ENCODE data around the gene OSBPL5. TPM values are rescaled to one million over a fixed set of nuclear protein-coding genes. Genes with fewer than 3 reads are reported as not detected.

The OSBPL5 gene
- total RNA-seq, 1 experiment from 2014 or later, result 16.1 TPM

GRCh38 chr11:3195251-3196160 lies 30.4 kb upstream of the OSBPL5 start:
- Histone ChIP-seq H3K27ac (ENCODE audit: insufficient read length, low read depth, low read length) (no peak overlapping the region), H3K4ac (ENCODE audit: low read depth, low read length) (no peak overlapping the region), H2AK5ac (ENCODE audit: insufficient read length, low read length) (no peak overlapping the region), H3K23ac (ENCODE audit: insufficient read length, low read depth, low read length) (no peak overlapping the region), H3K18ac (ENCODE audit: insufficient read length, low read depth, low read length) (no peak overlapping the region), H4K91ac (ENCODE audit: insufficient read length, low read depth, low read length) (no peak overlapping the region), H4K8ac (replicated peaks; ENCODE audit: insufficient read length, low read depth, low read length) (no peak overlapping the region), H3K79me1 (ENCODE audit: insufficient read depth, low read depth, low read length, poor library complexity, severe bottlenecking) (no peaks in the 10 kb centered on the region), H3K9me3 (ENCODE audit: control insufficient read depth, low read depth, low read length) (no peaks in the 10 kb centered on the region), H3K23me2 (ENCODE audit: insufficient read length, low read depth, low read length, poor library complexity, severe bottlenecking) (no peaks in the 10 kb centered on the region), H3K56ac (ENCODE audit: insufficient read length, low read depth, low read length) (no peak overlapping the region), H2BK12ac (ENCODE audit: insufficient read length, low read depth, low read length) (no peak overlapping the region), H3K27me3 (ENCODE audit: insufficient read depth, low read length) (no peaks in the 10 kb centered on the region), H3K9ac (ENCODE audit: extremely low read depth, insufficient read length, low read length) (no peak overlapping the region), H2BK5ac (ENCODE audit: insufficient read length, low read length) (no peak overlapping the region), H2BK20ac (ENCODE audit: low read depth, low read length, poor library complexity, severe bottlenecking) (no peak overlapping the region), H2BK15ac (ENCODE audit: low read depth, low read length) (no peak overlapping the region), H3K4me2 (ENCODE audit: insufficient read depth, insufficient read length, low read length) (no peak overlapping the region), H4K5ac (ENCODE audit: insufficient read length, low read depth, low read length) (no peak overlapping the region), H3K14ac (ENCODE audit: insufficient read depth, low read length) (no peak overlapping the region), H3T11ph (ENCODE audit: low read length) (no peak overlapping the region), H3K79me2 (ENCODE audit: insufficient read depth, low read length) (no peaks in the 10 kb centered on the region), H2BK120ac (ENCODE audit: low read depth, low read length, poor library complexity, severe bottlenecking) (no peak overlapping the region), H3K4me1 (ENCODE audit: insufficient read depth, low read length) (peaks cover 2% of the 10 kb centered on the region; the same call in 1 of the 2 replicates), H4K20me1 (ENCODE audit: control insufficient read depth, insufficient read depth, insufficient read length) (no peaks in the 10 kb centered on the region), H2AFZ (ENCODE audit: low read length) (no peak overlapping the region)
- no peaks in the 10 kb centered on the region for H3K9me3 Mint-ChIP-seq
- H3K36me3 Mint-ChIP-seq (ENCODE audit: insufficient read depth in 1 of 3, low read depth in 3 of 3), result no peaks in the 10 kb centered on the region; a peak in 1 of 7 replicates
- H3K27me3 Mint-ChIP-seq (ENCODE audit: low read depth), result peaks cover 17% of the 10 kb centered on the region
- peaks cover 12 to 25% of the 10 kb centered on the region in 2 experiments for H3K4me1 Mint-ChIP-seq
- WGBS (ENCODE audit: extremely low coverage, insufficient read length, low lambda C conversion rate), result no CpG with 5 or more reads among the region's 22 CpGs
- DNase-seq, result peak; percentile 38
- H3K27ac Mint-ChIP-seq, result peak overlapping the region in 2 of 3 experiments; percentile 6 to 41; a peak in 3 of 7 replicates
- H3K4me3 Mint-ChIP-seq, result no peak overlapping the region
- peak; percentile 44; the same call in 2 of the 3 replicates for TF ChIP-seq CTCF (conservative IDR thresholded peaks at IDR 0.05)
